Esophagus muscularis mucosa (tissue), 4 donors: Measurements from ENCODE around the gene POFUT1. TPM values are rescaled to one million over a fixed set of nuclear protein-coding genes. Genes with fewer than 3 reads are reported as not detected.

Experiments
- DNase-seq: peaks from one replicate; pipeline ENCODE4 v3.0.0-alpha.2; 2017; ENCODE audit errors: extremely low spot score
- H3K27ac ChIP-seq, 4 donors: fragments of 200-600 bp; sonication (generic); replicated peaks in 1 of 4; 1 replicate in 3 of 4; 2 replicates in 1 of 4; pipeline ENCODE4 v1.5.1; 2016 to 2019; ENCODE audit warnings: mild to moderate bottlenecking in 1 of 4
- H3K27me3 ChIP-seq, 4 donors: fragments of 200-600 bp; sonication (generic); one replicate each; pipeline versions ENCODE4 v1.5.1 to v1.6.0; 2016 to 2019
- H3K36me3 ChIP-seq, 4 donors: fragments of 200-600 bp; sonication (generic); one replicate each; pipeline ENCODE4 v1.5.1; 2016 to 2019
- H3K4me1 ChIP-seq, 4 donors: fragments of 200-600 bp; sonication (generic); one replicate each; pipeline ENCODE4 v1.5.1; 2016 to 2019
- H3K4me3 ChIP-seq, 4 donors: fragments of 200-600 bp; sonication (generic); 1 replicate in 2 of 4; 2 replicates in 2 of 4; pipeline ENCODE4 v1.5.1; 2016 to 2019; ENCODE audit warnings: mild to moderate bottlenecking in 4 of 4, moderate library complexity in 1 of 4
- H3K9me3 ChIP-seq, 4 donors: fragments of 200-600 bp; sonication (generic); 1 replicate in 3 of 4; 2 replicates in 1 of 4; pipeline ENCODE4 v1.5.1; 2016 to 2019
- EP300 ChIP-seq: sonication (generic); formaldehyde crosslinking; IDR thresholded peaks from one replicate; pipeline ENCODE4 v1.6.1; 2017; ENCODE audit warnings: antibody characterized with exemption
- POLR2A ChIP-seq: fragments of 450-650 bp; IDR thresholded peaks from one replicate; pipeline ENCODE4 v1.6.1; 2017; ENCODE audit warnings: antibody characterized with exemption, moderate library complexity, mild to moderate bottlenecking, low read depth
- POLR2AphosphoS5 ChIP-seq, 2 donors: sonication (generic); formaldehyde crosslinking; IDR thresholded peaks; one replicate each; pipeline ENCODE4 v1.6.1; 2017; ENCODE audit warnings: antibody characterized with exemption in 2 of 2
- WGBS: methylation state at CpG from one replicate; pipeline ENCODE4 v1.1.5; 2018; 5-methylcytosine and 5-hydroxymethylcytosine counted together
- intact Hi-C: fragments of 100-400 bp; cut with DNase I; formaldehyde crosslinking; loops from one replicate; pipeline ENCODE4 v1.15.1; 2023
- total RNA-seq, 4 donors: library from RNA; depleted of rRNA; stranded (reverse); fragments of >200 nt; gene quantifications; one replicate each; pipeline versions ENCODE4 v1.1.0 to v1.2.1, GENCODE V29; 2016
- TF ChIP-seq, protein P1 (sequence below), 3 experiments: fragments of 200-600 bp in 2 of 3; fragments of 450-650 bp in 1 of 3; sonication (generic) in 2 of 3; IDR thresholded peaks; one replicate each; pipeline ENCODE4 v1.5.1; 2017 to 2019; ENCODE audit warnings: antibody characterized with exemption in 3 of 3, mild to moderate bottlenecking in 2 of 3, moderate library complexity in 1 of 3

POFUT1 gene
- total RNA-seq, 4 donors from 2014 or later: 21.7 to 31.9 (median 29.8) TPM

- intact Hi-C loops: loop anchor here (5.0 to 10.0 kb wide), 4 partner anchors 71 to 279 kb away; partner anchors contain the start of genes ASXL1, KIF3B and TM9SF4
- Histone ChIP-seq H3K36me3 (peaks cover 6 to 26% (median 23%) of the 10 kb centered on the region in 4 donors), H3K27ac (peak overlapping the region; percentile 88 to 92 (median 91)), H3K4me1 (peaks cover 61 to 86% (median 68%) of the 10 kb centered on the region in 4 donors), H3K4me3 (peak overlapping the region; percentile 94 to 99 (median 97)), H3K27me3 (no peaks in the 10 kb centered on the region), H3K9me3 (no peaks in the 10 kb centered on the region)
- no peak for DNase-seq
- WGBS: 36% methylated on average over 7 of the region's 8 CpGs
- no peak for TF ChIP-seq POLR2AphosphoS5 (IDR thresholded peaks at IDR 0.05)
- TF ChIP-seq, protein P1, sequence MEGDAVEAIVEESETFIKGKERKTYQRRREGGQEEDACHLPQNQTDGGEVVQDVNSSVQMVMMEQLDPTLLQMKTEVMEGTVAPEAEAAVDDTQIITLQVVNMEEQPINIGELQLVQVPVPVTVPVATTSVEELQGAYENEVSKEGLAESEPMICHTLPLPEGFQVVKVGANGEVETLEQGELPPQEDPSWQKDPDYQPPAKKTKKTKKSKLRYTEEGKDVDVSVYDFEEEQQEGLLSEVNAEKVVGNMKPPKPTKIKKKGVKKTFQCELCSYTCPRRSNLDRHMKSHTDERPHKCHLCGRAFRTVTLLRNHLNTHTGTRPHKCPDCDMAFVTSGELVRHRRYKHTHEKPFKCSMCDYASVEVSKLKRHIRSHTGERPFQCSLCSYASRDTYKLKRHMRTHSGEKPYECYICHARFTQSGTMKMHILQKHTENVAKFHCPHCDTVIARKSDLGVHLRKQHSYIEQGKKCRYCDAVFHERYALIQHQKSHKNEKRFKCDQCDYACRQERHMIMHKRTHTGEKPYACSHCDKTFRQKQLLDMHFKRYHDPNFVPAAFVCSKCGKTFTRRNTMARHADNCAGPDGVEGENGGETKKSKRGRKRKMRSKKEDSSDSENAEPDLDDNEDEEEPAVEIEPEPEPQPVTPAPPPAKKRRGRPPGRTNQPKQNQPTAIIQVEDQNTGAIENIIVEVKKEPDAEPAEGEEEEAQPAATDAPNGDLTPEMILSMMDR (IDR thresholded peaks at IDR 0.05): no peak
- TF ChIP-seq POLR2A: no peak
- TF ChIP-seq EP300: no peak
Measured at GRCh38 chr20:32205843-32206759, 1.6 kb upstream of the POFUT1 start.

DNA sequence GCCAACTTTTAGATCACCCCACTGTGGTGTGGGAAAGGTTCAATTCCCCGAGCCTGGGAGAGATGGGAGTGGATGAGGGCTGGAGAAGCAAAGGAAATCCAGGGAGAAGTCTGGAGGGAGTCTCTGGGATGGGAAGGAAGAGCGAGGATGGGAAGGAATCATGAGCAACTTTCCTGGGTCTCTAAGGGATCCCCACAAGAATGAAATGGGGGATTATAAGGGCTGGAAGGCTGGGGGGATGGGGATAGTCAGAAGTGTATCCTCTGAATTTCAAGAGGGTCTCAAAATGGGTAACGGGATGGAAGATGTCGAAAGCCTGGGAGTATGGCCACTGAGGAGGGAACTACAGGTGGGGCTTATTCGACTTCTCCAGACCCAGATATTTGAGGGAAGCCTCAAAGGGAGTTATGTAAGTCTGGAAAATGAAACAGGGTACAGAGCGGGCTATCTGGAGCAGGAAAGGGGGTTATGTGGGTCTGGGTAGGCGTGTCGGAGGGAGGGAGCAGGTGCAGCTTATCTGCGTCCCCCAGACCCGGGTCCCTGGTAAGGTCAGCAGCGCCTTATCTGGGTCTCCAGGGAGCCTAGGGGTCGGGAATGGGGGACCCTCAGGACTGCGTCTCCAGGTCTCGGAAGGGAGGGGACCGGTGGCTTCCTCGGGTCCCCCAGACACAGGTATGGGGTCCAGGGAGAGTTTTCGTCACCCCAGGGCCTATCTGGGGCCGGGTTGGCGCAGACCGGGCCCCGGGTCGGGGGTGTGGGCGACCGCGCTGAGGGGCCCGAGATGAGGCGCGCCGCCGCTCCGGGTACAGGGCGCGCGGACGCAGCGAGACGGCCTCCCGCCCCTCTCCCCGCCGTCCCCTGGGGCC is 687 bp upstream of the POFUT1 start:
- TF ChIP-seq, protein P1 (IDR thresholded peaks at IDR 0.05): no peak
- no peak for TF ChIP-seq POLR2AphosphoS5 (IDR thresholded peaks at IDR 0.05)
- no peak for TF ChIP-seq POLR2A
- intact Hi-C loops: loop anchor here (5.0 to 10.0 kb wide), 4 partner anchors 70 to 278 kb away; partner anchors contain the start of genes ASXL1, KIF3B and TM9SF4
- Histone ChIP-seq H3K4me3 (peak overlapping the region; percentile 94 to 99 (median 97)), H3K36me3 (peaks cover 0 to 26% (median 22%) of the 10 kb centered on the region in 4 donors), H3K27ac (peak overlapping the region; percentile 88 to 92 (median 91)), H3K4me1 (peaks cover 54 to 78% (median 67%) of the 10 kb centered on the region in 4 donors), H3K9me3 (no peaks in the 10 kb centered on the region), H3K27me3 (no peaks in the 10 kb centered on the region)
- no peak for DNase-seq
- WGBS: 10% methylated on average over 12 of the region's 40 CpGs

GRCh38 chr20:32208499-32209154 is 947 bp downstream of the POFUT1 start:
- H3K4me3 ChIP-seq: peak overlapping the region; percentile 94 to 99 (median 97)
- TF ChIP-seq EP300 (no peak), POLR2A (no peak), POLR2AphosphoS5 (IDR thresholded peaks at IDR 0.05) (no peak)
- TF ChIP-seq, protein P1 (IDR thresholded peaks at IDR 0.05): no peak
- DNase-seq: no peak
- 57% methylated on average over 13 of the region's 13 CpGs for WGBS
- H3K9me3 ChIP-seq: no peaks in the 10 kb centered on the region
- intact Hi-C loops: loop anchor here (5.0 to 10.0 kb wide), 4 partner anchors 69 to 276 kb away; partner anchors contain the start of genes ASXL1, KIF3B and TM9SF4
- peaks cover 0 to 36% (median 31%) of the 10 kb centered on the region in 4 donors for H3K36me3 ChIP-seq
- peaks cover 37 to 62% (median 53%) of the 10 kb centered on the region in 4 donors for H3K4me1 ChIP-seq
- H3K27me3 ChIP-seq: no peaks in the 10 kb centered on the region
- peak overlapping the region in 2 of 4 donors; percentile 90 to 92 for H3K27ac ChIP-seq

GRCh38 chr20:32209850-32210605 is 2.3 kb downstream of the POFUT1 start:
- no peaks in the 10 kb centered on the region for H3K9me3 ChIP-seq
- no peak for DNase-seq
- intact Hi-C loops: loop anchor here (5.0 to 10.0 kb wide), 4 partner anchors 67 to 275 kb away; partner anchors contain the start of genes ASXL1, KIF3B and TM9SF4
- H3K27me3 ChIP-seq: no peaks in the 10 kb centered on the region
- WGBS: 79% methylated on average over 9 of the region's 9 CpGs
- H3K36me3 ChIP-seq: peaks cover 0 to 49% (median 41%) of the 10 kb centered on the region in 4 donors
- H3K4me1 ChIP-seq: peaks cover 25 to 48% (median 39%) of the 10 kb centered on the region in 4 donors
- TF ChIP-seq, protein P1 (IDR thresholded peaks at IDR 0.05): no peak
- H3K27ac ChIP-seq: no peak overlapping the region
- H3K4me3 ChIP-seq: no peak overlapping the region
